Mononuclear cell (primary cell): ENCODE results near the gene AEBP1. TPM values are rescaled to one million over a fixed set of nuclear protein-coding genes. Genes with fewer than 3 reads are reported as not detected.

Source experiments
- H3K27me3 ChIP-seq: 2 replicates; pipeline ENCODE4 v1.6.0; 2011; ENCODE audit warnings: low read length, control low read depth; ENCODE audit not compliant: insufficient read depth
- H3K4me1 ChIP-seq: 2 replicates; pipeline ENCODE4 v1.5.1; 2011; ENCODE audit warnings: mild to moderate bottlenecking, low read length, control low read depth; ENCODE audit not compliant: insufficient read depth
- H3K4me3 ChIP-seq: 2 replicates; pipeline ENCODE4 v1.5.1; 2011; ENCODE audit warnings: mild to moderate bottlenecking, low read length, moderate library complexity
- H3K9me3 ChIP-seq: 2 replicates; pipeline ENCODE4 v1.5.1; 2011; ENCODE audit warnings: low read depth, mild to moderate bottlenecking, control low read depth, low read length
- total RNA-seq: library from RNA; depleted of rRNA; stranded (reverse); fragments of >200 nt; gene quantifications from one replicate; pipeline ENCODE4 v1.2.3, GENCODE V29; 2012

AEBP1 gene
- total RNA-seq, 1 donor: 5.4 TPM

DNA sequence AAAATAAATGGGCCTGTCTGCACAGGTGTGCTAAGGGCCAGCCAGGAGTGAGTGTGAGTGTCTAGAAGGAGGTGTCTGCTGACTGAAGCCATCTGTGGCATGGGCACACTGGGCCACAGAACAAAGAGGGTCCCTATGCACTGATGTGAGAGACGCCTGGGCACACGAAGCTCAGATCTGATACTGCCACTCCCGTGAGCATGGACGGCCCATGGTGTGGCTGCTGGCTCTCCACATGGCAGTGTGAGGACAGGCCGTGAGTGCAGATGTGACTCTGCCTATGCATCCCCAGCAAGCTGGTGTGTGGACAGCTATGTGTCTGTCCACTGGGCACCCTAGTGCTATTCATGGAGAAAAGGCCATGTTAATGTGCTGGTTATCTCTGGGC lies 49.8 kb downstream of the AEBP1 start:
- Histone ChIP-seq H3K4me3 (no peak overlapping the region), H3K27me3 (no peaks in the 10 kb centered on the region), H3K9me3 (no peaks in the 10 kb centered on the region), H3K4me1 (no peaks in the 10 kb centered on the region)

DNA sequence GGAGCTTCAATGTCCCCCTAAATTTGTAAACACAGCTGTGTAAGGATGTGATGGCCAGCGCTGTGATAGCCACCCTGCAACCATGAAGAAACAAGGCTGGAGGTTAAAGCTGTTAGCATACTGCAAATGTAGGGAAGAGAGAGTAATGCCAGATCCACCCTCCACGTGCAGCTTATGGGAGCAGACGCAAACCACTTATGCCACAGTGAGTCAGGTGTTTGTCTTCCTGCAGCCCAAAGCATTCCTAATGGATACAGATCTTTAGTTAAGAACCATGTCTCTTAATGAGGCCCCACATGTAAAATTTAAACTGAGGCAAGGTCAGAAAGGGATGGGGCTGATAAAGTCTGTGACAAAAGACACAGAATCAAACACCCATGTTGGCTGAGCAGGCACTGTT lies 50.6 kb downstream of the AEBP1 start:
- no peaks in the 10 kb centered on the region for H3K27me3 ChIP-seq
- H3K4me1 ChIP-seq: no peaks in the 10 kb centered on the region
- H3K9me3 ChIP-seq: no peaks in the 10 kb centered on the region
- no peak overlapping the region for H3K4me3 ChIP-seq

DNA sequence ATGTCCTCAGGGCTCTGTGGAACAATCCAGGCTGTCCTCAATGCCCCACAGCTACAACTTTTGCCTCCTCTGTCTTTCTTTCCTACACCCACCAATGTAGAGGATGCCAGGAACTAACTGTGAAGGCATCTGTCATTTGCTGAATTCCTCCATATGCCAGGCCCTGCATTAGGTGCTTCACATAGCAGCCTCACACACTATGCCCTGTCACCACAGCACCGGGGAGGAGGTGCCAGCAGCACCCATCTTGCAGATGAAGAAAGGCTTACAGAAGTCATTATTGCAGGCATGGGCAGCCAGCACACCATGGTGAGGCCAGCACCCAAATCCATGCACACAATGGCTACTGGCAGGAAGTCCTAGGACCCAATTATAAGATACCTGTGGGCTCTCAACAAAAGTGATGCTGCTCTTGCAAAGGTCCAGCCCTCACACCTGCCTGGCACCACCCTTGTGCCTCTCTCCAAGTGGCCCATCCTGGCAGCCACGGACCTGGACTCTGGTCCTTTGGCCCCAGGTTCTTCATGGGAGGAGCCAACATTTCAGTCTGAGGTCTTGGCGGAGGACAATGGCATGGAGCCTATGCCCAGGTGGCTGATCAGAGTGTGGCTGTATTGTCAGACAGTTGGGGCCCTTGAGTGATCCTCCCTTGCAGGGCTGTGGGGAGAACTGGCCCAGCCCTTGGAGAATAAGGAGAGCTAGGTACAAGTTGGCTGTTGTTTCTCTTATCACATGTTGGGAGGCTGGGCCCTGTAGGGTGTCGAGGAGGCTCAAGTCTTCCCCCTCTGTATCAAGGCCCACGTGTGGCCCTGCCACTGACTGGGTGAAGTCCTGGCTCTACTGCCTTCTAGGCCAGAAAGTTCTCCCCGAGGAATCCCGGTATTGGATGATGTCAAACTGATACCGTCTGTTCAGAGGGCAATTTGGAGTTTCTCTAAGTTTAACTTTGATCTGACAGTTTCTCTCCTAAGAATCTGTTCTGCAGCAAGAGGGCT lies 51.3 kb downstream of the AEBP1 start:
- Histone ChIP-seq H3K4me3 (no peak overlapping the region), H3K27me3 (no peaks in the 10 kb centered on the region), H3K9me3 (no peaks in the 10 kb centered on the region), H3K4me1 (no peaks in the 10 kb centered on the region)

DNA sequence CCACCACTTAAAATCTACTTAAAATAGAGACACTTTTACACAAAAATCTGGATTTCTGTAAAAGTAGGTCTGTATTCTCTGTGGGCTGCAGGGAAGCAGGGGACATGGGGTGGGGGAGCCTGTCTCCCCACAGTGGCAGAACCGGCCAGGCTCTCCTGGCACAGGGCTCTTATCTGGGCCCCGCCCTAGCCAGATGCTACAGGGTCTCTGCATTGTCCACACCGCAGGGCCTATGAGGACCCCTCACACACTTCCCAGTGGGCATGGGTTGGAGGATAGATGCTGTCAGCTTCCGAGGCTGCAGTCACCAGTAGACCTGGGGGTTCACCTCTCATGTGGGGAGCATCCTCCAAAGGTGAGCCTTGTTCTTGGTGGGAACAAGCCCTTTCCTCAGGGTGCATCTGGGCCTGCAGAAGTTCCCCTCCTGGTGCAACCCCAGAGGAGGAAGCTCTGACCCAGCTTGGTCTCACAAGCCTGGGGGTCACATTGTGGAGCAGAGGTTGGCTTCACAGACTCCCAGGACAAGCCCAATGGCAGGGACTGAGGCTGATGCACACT lies 52.4 kb downstream of the AEBP1 start:
- no peak overlapping the region for H3K4me3 ChIP-seq
- H3K27me3 ChIP-seq: no peaks in the 10 kb centered on the region
- H3K9me3 ChIP-seq: no peaks in the 10 kb centered on the region
- H3K4me1 ChIP-seq: no peaks in the 10 kb centered on the region

DNA sequence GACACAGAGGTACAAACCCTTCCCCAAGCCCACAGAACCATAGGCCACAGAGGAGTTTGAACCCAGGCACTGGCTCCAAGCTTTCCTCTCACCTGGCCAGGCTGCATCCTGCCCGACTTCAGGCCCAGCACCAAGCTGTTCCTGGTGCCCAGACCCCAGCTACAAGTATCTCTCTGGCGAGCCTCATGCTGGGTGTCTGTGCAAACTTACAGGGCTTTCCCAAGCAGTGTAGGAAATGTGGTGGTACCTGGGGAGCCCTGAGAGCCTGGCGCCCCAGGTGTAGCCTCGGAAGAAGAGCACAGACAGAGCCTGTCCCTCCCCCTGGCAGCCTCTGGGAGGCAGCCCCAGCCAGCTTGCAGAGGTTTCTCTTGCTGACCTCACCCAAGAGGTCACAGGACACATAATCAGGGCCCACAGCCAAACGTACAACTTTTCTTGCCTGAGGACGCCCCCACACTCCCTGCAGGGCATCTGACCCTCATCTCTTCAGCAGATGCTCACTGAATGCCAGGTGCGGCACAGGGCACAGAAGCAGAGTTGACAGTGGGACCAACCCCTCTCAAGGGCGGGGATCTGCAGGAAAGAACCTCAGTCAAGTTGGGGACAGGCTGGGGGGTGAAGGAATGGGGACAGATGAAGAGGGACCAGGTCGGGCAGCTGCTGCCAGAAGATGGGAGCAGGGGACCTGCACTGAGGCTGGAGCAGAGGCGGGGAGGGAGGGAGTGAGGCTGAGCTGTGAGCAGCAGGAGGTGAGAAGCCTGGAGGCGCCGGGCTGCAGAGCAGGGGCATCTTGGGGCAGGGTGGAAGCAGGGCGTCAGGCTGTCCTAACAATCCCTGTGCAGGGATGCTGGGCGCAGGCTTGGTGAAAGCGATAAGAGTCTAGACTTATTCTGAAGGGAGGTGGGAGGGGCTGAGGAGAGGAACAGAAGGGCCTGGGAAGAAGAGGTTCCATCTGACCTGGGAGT lies 53.3 kb downstream of the AEBP1 start:
- H3K4me1 ChIP-seq: no peaks in the 10 kb centered on the region
- H3K9me3 ChIP-seq: no peaks in the 10 kb centered on the region
- H3K4me3 ChIP-seq: no peak overlapping the region
- H3K27me3 ChIP-seq: no peaks in the 10 kb centered on the region

DNA sequence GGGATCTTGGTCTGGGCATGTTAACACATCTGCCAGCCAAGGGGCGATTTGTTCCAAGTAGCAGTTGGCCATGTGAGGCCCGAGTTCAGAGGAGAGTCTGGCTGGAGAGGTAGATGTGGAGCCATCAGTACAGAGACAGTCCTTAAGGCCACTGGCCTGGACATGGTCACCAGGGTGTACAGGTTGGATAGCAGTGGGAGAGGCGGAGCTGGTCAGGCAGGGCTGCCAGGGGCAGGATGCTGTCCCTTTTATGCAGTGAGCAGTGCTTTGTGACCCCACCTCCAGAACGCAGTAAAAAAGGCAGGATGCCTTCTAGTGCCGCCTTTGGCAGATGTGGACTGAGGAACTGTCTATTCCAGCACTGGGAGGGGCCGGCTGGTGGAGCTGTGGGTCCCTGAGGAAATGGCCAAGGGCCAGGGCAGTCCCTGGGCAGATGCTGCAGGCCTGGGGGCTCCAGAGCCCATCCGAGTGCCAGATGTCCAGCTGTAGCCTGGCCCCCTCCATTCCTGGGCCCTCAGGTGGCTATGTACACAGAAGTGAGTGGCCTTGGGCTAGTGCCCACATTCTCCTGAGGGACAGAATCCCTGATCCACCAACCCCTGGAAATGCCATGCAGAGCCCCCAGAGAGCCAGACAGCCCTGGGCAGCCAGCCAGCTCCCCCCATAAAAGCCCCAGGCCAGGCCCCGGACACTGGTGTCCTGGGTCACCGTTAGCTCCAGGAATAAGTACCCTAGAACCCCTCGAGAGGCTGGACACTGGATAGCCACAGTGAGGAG lies 54.1 kb downstream of the AEBP1 start:
- Histone ChIP-seq H3K4me1 (no peaks in the 10 kb centered on the region), H3K27me3 (no peaks in the 10 kb centered on the region), H3K9me3 (no peaks in the 10 kb centered on the region), H3K4me3 (no peak overlapping the region)

DNA sequence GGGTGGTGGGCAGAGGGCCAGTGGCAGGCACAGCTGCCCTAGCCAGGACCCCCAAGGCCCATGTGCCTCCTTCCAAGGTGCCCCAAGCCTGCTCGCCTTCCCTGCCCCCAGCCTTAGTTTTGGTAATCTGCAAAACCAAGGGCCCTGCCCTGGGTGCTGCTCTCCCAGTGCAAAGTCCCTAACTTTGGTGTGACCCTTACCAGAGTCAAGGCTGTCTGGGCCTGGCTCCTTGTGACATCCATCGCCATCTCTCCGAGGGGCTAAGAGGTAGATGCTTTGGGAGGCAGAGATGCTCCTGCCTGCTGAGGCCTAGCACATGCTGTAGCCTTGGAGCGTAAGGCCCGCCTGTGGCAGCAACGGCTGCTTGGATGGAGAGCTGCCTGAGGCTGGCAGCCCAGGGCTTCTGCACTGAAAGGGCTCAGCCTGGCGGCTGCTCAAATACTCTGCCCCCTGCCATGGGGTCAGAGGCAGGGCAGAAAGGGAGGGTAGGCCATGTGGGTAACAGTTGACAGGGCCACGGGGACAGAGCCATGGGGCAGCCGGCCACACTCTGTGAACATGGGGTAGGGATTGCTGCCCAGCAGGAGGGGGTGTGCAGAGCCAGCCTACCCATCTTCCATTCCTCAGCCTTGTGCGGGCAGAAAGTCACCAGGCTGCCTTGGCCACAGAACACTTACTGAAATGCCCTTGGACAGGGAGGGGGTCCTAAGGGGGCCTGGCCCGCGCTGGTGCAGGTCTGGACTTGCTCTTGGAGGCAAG lies 54.9 kb downstream of the AEBP1 start:
- H3K4me1 ChIP-seq: no peaks in the 10 kb centered on the region
- no peaks in the 10 kb centered on the region for H3K9me3 ChIP-seq
- no peaks in the 10 kb centered on the region for H3K27me3 ChIP-seq
- no peak overlapping the region for H3K4me3 ChIP-seq

DNA sequence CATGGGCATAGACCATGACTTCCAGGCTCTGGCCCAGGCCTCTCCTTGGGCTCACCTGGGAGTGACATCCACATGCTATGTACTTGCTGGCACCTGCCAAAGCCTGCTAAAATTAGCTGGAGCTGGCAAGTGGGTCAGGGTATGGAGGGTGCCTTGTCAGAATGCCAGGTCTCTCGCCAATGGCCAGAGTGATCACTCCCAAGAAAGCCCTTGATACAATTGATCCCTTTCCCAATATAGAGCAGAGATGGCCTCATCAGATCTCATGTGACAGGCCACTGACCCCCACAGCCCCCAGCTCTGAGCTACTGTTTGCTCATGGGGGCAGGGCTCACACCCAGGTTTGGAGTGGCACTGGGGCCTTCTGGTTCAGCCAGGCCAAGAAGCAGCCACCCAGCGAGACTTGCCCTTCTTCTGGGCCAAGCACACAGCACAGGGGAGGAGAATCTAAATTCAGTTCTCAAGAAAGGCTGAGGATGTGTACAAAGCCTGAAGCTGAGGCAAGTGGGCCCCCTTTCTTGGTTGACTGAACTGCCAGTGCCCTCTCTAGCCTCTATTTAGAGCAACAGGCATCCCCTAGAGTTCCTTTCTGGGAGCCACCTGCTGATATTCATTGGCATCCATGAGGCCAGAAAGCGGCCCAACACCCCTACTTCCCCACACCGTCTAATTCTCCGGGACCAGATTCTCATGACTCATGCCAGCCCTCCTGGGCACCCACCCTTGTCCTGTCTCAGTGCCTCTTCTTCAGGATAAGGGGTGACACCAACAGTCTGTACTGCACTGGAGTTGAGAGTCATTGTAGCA lies 55.9 kb downstream of the AEBP1 start:
- Histone ChIP-seq H3K9me3 (no peaks in the 10 kb centered on the region), H3K27me3 (no peaks in the 10 kb centered on the region), H3K4me3 (no peak overlapping the region), H3K4me1 (no peaks in the 10 kb centered on the region)

DNA sequence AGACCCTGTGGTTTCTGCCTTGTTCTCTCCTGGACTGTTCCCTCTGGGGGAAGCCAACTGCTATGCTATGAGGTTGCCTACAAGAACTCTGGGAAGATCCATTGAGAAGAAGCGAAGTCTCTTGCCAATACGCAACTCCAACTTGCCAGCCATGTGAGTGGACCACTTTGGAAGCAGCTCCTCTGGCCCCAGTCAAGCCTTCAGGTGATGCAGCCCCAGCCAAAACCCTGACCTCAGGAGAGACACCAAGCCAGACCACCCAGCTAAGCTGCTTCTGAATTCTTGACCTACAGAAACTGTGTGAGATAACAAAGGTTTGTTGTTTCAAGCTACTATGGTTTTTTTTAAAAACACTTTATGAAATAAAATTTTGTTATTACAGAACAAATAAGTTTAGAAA lies 57.2 kb downstream of the AEBP1 start:
- H3K4me1 ChIP-seq: no peaks in the 10 kb centered on the region
- no peak overlapping the region for H3K4me3 ChIP-seq
- no peaks in the 10 kb centered on the region for H3K9me3 ChIP-seq
- H3K27me3 ChIP-seq: no peaks in the 10 kb centered on the region

DNA sequence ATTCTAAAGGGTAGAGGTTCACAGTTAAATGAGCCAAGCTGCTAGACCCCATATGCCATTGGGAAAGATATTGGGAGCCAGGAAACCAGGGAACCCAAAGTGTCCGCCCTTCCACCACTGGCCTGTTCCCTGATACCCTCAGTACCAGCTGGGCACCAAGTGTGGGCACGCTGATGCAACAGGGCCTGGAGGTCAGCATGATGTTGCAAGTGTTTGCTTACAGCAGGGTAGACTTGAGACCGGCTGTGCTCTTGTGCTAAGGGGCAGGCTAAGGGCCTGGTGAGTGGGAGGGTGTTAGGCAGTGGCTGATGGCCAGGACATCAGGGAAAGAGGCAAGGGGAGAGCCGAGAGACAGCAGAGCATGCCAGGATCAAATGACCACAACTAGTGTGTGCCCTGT lies 58.0 kb downstream of the AEBP1 start:
- H3K4me1 ChIP-seq: no peaks in the 10 kb centered on the region
- H3K4me3 ChIP-seq: no peak overlapping the region
- H3K9me3 ChIP-seq: no peaks in the 10 kb centered on the region
- no peaks in the 10 kb centered on the region for H3K27me3 ChIP-seq

DNA sequence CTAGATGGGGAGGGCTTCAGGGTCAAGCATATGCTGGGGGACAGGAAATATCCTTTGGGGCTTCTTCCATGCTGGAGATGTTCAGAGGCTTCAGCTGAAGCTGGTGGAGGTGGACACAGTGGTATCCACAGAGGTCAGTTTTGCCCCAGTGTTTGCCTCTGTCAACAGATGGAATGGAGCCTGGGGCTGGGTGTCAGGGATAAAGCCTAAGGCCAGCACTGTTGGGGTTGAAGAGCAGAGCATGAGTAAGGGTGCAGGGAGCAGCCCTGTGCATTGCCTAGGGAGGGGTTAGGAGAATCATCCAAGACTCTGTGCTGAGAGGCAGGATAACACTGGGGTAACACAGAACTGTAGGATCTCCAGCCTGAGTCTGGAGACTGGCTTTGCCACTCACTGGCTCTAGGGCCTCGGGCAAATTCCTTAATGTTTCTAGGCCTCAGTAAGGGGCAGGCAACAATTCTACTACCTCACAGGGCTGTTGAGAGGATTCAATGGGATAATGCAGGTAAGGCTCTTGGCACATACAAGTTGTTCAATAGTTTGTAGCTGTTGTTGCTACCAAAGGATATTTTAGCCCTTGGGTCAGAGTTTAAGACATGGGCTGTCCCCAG lies 58.7 kb downstream of the AEBP1 start:
- no peaks in the 10 kb centered on the region for H3K27me3 ChIP-seq

DNA sequence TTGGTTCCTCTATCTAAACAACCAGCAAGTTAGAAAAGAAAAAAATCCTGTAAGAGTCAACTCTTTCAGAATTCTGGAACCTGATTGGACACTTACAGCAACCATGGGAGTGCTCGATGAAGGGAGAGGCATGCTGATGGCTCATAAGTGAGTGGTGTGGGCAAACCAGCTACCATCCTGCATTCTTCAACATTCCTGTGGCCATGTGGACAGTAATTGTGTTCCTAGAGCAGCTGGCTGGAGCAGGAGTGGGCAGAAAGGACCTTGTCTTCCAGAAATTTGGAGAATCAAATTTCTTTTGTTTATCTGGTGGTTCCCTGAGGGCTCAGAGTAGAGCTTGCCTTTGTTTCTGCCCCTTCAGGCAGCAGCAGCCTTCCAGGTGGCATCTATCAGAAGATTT lies 59.4 kb downstream of the AEBP1 start:
- H3K9me3 ChIP-seq: no peaks in the 10 kb centered on the region
- H3K4me1 ChIP-seq: no peaks in the 10 kb centered on the region
- no peaks in the 10 kb centered on the region for H3K27me3 ChIP-seq
- no peak overlapping the region for H3K4me3 ChIP-seq

More for the DNA sequence above, 58.7 kb downstream of the AEBP1 start:
- no peaks in the 10 kb centered on the region for H3K4me1 ChIP-seq
- H3K9me3 ChIP-seq: no peaks in the 10 kb centered on the region
- H3K4me3 ChIP-seq: no peak overlapping the region
